HepG2 (cell line): ENCODE measurements around the gene AMOTL2. TPM values are rescaled to one million over a fixed set of nuclear protein-coding genes. Genes with fewer than 3 reads are reported as not detected.
A peak's percentile ranks its signal among the peaks of the same experiment; 100 is the strongest.

Experiments
- CBFB ChIP-seq: sonication (generic); formaldehyde crosslinking; IDR thresholded peaks from 2 replicates; pipeline ENCODE4 v1.4.0; 2020; ENCODE audit warnings: missing genetic modification reagents
- DMAP1 ChIP-seq: IDR thresholded peaks from 2 replicates; pipeline ENCODE4 v1.6.1; 2016
- GATAD2A ChIP-seq: IDR thresholded peaks from 2 replicates; pipeline ENCODE4 v1.6.1; 2016
- IRX3 ChIP-seq: sonication (generic); formaldehyde crosslinking; IDR thresholded peaks from 2 replicates; pipeline ENCODE4 v1.8.1; 2023; ENCODE audit warnings: mild to moderate bottlenecking, low read depth, missing genetic modification reagents, borderline replicate concordance
- KDM5B ChIP-seq: sonication (generic); formaldehyde crosslinking; IDR thresholded peaks from 2 replicates; pipeline ENCODE4 v1.4.0; 2020; ENCODE audit warnings: missing genetic modification reagents, mild to moderate bottlenecking, borderline replicate concordance
- MYNN ChIP-seq: sonication (generic); formaldehyde crosslinking; IDR thresholded peaks from 2 replicates; pipeline ENCODE4 v1.4.0; 2020; ENCODE audit warnings: mild to moderate bottlenecking, low read depth, missing genetic modification reagents
- PHF20 ChIP-seq: sonication (generic); formaldehyde crosslinking; IDR thresholded peaks from 2 replicates; pipeline ENCODE4 v1.5.0; 2020; ENCODE audit warnings: mild to moderate bottlenecking, missing genetic modification reagents
- SIX4 ChIP-seq: sonication (generic); formaldehyde crosslinking; IDR thresholded peaks from 2 replicates; pipeline ENCODE4 v1.4.0; 2020; ENCODE audit warnings: missing genetic modification reagents
- ZFP37 ChIP-seq: sonication (generic); formaldehyde crosslinking; IDR thresholded peaks from 2 replicates; pipeline ENCODE4 v1.4.0; 2020; ENCODE audit warnings: missing genetic modification reagents, borderline replicate concordance
- ZNF225 ChIP-seq: sonication (generic); formaldehyde crosslinking; IDR thresholded peaks from 2 replicates; pipeline ENCODE4 v1.4.0; 2020; ENCODE audit warnings: mild to moderate bottlenecking, missing genetic modification reagents
- ZNF501 ChIP-seq: sonication (generic); formaldehyde crosslinking; IDR thresholded peaks from 2 replicates; pipeline ENCODE4 v1.5.1; 2020; ENCODE audit warnings: mild to moderate bottlenecking, moderate library complexity, missing genetic modification reagents
- ZNF644 ChIP-seq: IDR thresholded peaks from 2 replicates; pipeline ENCODE4 v1.6.1; 2016; ENCODE audit warnings: low read depth
- polyA plus RNA-seq, 8 experiments: library from polyadenylated mRNA; depleted of rRNA in 3 of 8; stranded (reverse) in 7 of 8; unstranded in 1 of 8; fragments of >200 nt; fragmentation: Illumina TruSeq in 4 of 8; extraction: Trizol in 4 of 8; gene quantifications; 2 replicates each; pipeline versions ENCODE4 v1.2.1 to v1.2.3, GENCODE V29; 2011 to 2016; ENCODE audit warnings: low read depth in 4 of 8, missing spikeins in 1 of 8, mixed read lengths in 1 of 8; ENCODE audit not compliant: insufficient read depth in 1 of 8
- total RNA-seq, 5 experiments: library from RNA; depleted of rRNA; stranded (reverse); fragments of >200 nt; fragmentation: Illumina TruSeq; extraction: Trizol; gene quantifications; 2 replicates each; pipeline ENCODE4 v1.2.3, GENCODE V29; 2016; ENCODE audit warnings: low read depth in 1 of 5
- TF ChIP-seq, protein P1 (sequence below): IDR thresholded peaks from 2 replicates; pipeline ENCODE4 v1.6.1; 2016
- TF ChIP-seq, protein P2 (sequence below): sonication (generic); formaldehyde crosslinking; IDR thresholded peaks from 2 replicates; pipeline ENCODE4 v1.4.0; 2020; ENCODE audit warnings: mild to moderate bottlenecking, missing genetic modification reagents, borderline replicate concordance
- TF ChIP-seq, protein P3 (sequence below): sonication (generic); formaldehyde crosslinking; IDR thresholded peaks from 2 replicates; pipeline ENCODE4 v1.8.1; 2023; ENCODE audit warnings: missing genetic modification reagents, mild to moderate bottlenecking, borderline replicate concordance
- TF ChIP-seq, protein P4 (sequence below): sonication (generic); formaldehyde crosslinking; IDR thresholded peaks from 2 replicates; pipeline ENCODE4 v1.5.1; 2020; ENCODE audit warnings: missing genetic modification reagents, mild to moderate bottlenecking, borderline replicate concordance
- TF ChIP-seq, protein P5 (sequence below): sonication (generic); formaldehyde crosslinking; IDR thresholded peaks from 2 replicates; pipeline ENCODE4 v1.5.0; 2020; ENCODE audit warnings: mild to moderate bottlenecking, missing genetic modification reagents, moderate library complexity
- TF ChIP-seq, protein P6 (sequence below): sonication (generic); formaldehyde crosslinking; conservative IDR thresholded peaks from 2 replicates; pipeline ENCODE4 v1.4.0; 2020; ENCODE audit warnings: mild to moderate bottlenecking, missing genetic modification reagents, moderate library complexity

The AMOTL2 gene
- total and polyA plus RNA-seq, 2 of the 13 experiments (the other 11 are each of a cell fraction or from before 2014, with no cell fraction given) = 17.3 to 18.5 TPM

DNA sequence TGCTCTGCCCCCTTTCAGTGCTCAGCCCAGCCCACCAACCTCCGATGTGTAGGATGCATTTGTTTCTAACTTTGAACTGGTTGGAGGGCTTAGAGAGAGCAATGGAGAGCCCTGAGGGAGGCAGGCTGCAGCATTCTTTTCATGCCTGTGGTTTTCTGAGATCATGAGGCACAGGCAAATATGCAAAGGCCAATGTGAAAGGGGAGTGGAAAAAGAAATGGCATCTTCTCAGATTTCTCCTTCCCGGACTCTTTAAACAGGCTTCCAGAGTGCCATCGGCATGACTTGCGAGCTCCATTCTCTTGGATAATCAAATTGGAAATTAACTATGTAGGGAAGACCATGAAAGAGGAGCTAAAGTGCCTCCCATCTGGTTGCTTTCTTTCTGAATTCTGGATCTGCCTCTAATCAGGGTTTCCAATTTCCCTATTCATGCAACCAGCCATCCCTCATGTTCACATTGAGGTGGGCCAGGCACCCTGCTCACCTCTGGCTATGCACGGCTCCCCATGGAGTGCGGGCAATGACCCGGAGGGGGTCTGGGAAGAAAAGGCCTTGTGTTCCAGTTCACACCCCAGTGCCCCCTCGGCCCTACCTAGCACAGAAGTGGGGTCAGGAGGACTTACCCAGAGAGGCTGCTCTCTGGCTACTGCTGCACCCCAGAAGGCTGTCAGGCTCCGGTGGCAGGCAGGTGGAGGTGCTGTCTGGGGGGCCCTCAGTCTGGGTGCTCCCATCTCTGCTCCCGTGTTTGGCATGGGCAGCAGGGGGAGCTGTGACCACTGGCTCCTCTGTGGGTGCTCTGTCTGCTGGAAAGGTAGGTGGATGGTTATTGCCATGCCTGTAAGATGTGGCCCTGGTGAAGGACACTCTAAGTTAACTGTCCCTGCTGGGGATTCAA, 16.1 kb downstream of the AMOTL2 start (continued):
- TF ChIP-seq, protein P1, sequence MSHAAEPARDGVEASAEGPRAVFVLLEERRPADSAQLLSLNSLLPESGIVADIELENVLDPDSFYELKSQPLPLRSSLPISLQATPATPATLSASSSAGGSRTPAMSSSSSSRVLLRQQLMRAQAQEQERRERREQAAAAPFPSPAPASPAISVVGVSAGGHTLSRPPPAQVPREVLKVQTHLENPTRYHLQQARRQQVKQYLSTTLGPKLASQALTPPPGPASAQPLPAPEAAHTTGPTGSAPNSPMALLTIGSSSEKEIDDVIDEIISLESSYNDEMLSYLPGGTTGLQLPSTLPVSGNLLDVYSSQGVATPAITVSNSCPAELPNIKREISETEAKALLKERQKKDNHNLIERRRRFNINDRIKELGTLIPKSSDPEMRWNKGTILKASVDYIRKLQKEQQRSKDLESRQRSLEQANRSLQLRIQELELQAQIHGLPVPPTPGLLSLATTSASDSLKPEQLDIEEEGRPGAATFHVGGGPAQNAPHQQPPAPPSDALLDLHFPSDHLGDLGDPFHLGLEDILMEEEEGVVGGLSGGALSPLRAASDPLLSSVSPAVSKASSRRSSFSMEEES (CRISPR knock-in tag) = peak; percentile 79
- TF ChIP-seq GATAD2A (CRISPR knock-in tag) = 0 out of 2 replicates have a peak, but pooled peaks have one; percentile 37
- TF ChIP-seq DMAP1 (CRISPR knock-in tag) = no peak
- peak; percentile 75; the same call in 1 of the 2 replicates for TF ChIP-seq SIX4 (CRISPR knock-in tag)
- TF ChIP-seq, protein P2, sequence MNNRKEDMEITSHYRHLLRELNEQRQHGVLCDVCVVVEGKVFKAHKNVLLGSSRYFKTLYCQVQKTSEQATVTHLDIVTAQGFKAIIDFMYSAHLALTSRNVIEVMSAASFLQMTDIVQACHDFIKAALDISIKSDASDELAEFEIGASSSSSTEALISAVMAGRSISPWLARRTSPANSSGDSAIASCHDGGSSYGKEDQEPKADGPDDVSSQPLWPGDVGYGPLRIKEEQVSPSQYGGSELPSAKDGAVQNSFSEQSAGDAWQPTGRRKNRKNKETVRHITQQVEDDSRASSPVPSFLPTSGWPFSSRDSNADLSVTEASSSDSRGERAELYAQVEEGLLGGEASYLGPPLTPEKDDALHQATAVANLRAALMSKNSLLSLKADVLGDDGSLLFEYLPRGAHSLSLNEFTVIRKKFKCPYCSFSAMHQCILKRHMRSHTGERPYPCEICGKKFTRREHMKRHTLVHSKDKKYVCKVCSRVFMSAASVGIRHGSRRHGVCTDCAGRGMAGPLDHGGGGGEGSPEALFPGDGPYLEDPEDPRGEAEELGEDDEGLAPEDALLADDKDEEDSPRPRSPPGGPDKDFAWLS (CRISPR knock-in tag) = no peak
- TF ChIP-seq MYNN (CRISPR knock-in tag) = 0 out of 2 replicates have a peak, but pooled peaks have one; percentile 12
- TF ChIP-seq, protein P3, sequence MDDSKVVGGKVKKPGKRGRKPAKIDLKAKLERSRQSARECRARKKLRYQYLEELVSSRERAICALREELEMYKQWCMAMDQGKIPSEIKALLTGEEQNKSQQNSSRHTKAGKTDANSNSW (CRISPR knock-in tag) = no peak
- TF ChIP-seq ZNF225 = no peak
- no peak for TF ChIP-seq KDM5B
- TF ChIP-seq CBFB (CRISPR knock-in tag) = peak; percentile 99
- TF ChIP-seq, protein P4, sequence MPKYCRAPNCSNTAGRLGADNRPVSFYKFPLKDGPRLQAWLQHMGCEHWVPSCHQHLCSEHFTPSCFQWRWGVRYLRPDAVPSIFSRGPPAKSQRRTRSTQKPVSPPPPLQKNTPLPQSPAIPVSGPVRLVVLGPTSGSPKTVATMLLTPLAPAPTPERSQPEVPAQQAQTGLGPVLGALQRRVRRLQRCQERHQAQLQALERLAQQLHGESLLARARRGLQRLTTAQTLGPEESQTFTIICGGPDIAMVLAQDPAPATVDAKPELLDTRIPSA (CRISPR knock-in tag) = no peak
- TF ChIP-seq, protein P5, sequence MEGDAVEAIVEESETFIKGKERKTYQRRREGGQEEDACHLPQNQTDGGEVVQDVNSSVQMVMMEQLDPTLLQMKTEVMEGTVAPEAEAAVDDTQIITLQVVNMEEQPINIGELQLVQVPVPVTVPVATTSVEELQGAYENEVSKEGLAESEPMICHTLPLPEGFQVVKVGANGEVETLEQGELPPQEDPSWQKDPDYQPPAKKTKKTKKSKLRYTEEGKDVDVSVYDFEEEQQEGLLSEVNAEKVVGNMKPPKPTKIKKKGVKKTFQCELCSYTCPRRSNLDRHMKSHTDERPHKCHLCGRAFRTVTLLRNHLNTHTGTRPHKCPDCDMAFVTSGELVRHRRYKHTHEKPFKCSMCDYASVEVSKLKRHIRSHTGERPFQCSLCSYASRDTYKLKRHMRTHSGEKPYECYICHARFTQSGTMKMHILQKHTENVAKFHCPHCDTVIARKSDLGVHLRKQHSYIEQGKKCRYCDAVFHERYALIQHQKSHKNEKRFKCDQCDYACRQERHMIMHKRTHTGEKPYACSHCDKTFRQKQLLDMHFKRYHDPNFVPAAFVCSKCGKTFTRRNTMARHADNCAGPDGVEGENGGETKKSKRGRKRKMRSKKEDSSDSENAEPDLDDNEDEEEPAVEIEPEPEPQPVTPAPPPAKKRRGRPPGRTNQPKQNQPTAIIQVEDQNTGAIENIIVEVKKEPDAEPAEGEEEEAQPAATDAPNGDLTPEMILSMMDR = peak; percentile 70
- TF ChIP-seq PHF20 = no peak
- TF ChIP-seq ZFP37 = no peak
- TF ChIP-seq, protein P6, sequence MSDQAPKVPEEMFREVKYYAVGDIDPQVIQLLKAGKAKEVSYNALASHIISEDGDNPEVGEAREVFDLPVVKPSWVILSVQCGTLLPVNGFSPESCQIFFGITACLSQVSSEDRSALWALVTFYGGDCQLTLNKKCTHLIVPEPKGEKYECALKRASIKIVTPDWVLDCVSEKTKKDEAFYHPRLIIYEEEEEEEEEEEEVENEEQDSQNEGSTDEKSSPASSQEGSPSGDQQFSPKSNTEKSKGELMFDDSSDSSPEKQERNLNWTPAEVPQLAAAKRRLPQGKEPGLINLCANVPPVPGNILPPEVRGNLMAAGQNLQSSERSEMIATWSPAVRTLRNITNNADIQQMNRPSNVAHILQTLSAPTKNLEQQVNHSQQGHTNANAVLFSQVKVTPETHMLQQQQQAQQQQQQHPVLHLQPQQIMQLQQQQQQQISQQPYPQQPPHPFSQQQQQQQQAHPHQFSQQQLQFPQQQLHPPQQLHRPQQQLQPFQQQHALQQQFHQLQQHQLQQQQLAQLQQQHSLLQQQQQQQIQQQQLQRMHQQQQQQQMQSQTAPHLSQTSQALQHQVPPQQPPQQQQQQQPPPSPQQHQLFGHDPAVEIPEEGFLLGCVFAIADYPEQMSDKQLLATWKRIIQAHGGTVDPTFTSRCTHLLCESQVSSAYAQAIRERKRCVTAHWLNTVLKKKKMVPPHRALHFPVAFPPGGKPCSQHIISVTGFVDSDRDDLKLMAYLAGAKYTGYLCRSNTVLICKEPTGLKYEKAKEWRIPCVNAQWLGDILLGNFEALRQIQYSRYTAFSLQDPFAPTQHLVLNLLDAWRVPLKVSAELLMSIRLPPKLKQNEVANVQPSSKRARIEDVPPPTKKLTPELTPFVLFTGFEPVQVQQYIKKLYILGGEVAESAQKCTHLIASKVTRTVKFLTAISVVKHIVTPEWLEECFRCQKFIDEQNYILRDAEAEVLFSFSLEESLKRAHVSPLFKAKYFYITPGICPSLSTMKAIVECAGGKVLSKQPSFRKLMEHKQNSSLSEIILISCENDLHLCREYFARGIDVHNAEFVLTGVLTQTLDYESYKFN = peak; percentile 20; the same call in 1 of the 2 replicates
- TF ChIP-seq ZNF501 (CRISPR knock-in tag) = no peak
- 0 out of 2 replicates have a peak, but pooled peaks have one; percentile 24 for TF ChIP-seq ZNF644 (CRISPR knock-in tag)
- TF ChIP-seq IRX3 = no peak
